Psoas muscle (tissue), 8 donors: ENCODE measurements around the gene RELT. TPM values are rescaled to one million over a fixed set of nuclear protein-coding genes. Genes with fewer than 3 reads are reported as not detected.
A peak's percentile ranks its signal among the peaks of the same experiment; 100 is the strongest.

ENCODE experiments used
- ATAC-seq, 4 donors: fragments of 200-7000 bp; cut with Tn5 transposase; one replicate each; pipeline ENCODE4 v1.9.1; 2020; ENCODE audit warnings: moderate library complexity in 3 of 4, mild to moderate bottlenecking in 2 of 4
- DNase-seq, 2 donors: peaks; one replicate each; pipeline ENCODE4 v3.0.0-alpha.2; 2020
- H3K27ac ChIP-seq: fragments of 200-600 bp; one replicate; pipeline ENCODE4 v1.8.0; 2022
- H3K27me3 ChIP-seq, 3 donors: fragments of 200-600 bp in 1 of 3; one replicate each; pipeline versions ENCODE4 v1.6.1 to v1.8.0; 2013 to 2022; ENCODE audit warnings: low read length in 2 of 3, mild to moderate bottlenecking in 2 of 3, moderate library complexity in 1 of 3; ENCODE audit not compliant: insufficient read depth in 3 of 3
- H3K36me3 ChIP-seq, 2 donors: fragments of 200-600 bp in 1 of 2; one replicate each; pipeline versions ENCODE4 v1.6.1 to v1.8.0; 2013 to 2022; ENCODE audit warnings: low read depth in 1 of 2, mild to moderate bottlenecking in 1 of 2, moderate library complexity in 1 of 2; ENCODE audit not compliant: insufficient read depth in 1 of 2
- H3K4me1 ChIP-seq: fragments of 200-600 bp; one replicate; pipeline ENCODE4 v1.8.0; 2022
- H3K4me3 ChIP-seq: fragments of 200-600 bp; one replicate; pipeline ENCODE4 v1.8.0; 2022; ENCODE audit warnings: mild to moderate bottlenecking
- H3K9me3 ChIP-seq: fragments of 200-600 bp; one replicate; pipeline ENCODE4 v1.8.0; 2022
- WGBS, 3 donors: extraction: QIAGEN DNeasy Blood & Tissue Kit; methylation state at CpG; one replicate each; pipeline versions ENCODE4 v1.1.6 to v1.1.7; 2013; 5-methylcytosine and 5-hydroxymethylcytosine counted together
- intact Hi-C, 2 donors: fragments of 100-400 bp; cut with DNase I; formaldehyde crosslinking; loops; one replicate each; pipeline versions ENCODE4 v1.11.0 to v1.14.2; 2022
- polyA plus RNA-seq, 3 donors: library from polyadenylated mRNA; stranded (reverse); fragments of 200-250 nt; gene quantifications; one replicate each; pipeline ENCODE4 v1.2.3, GENCODE V29; 2013
- total RNA-seq, 4 donors: library from RNA; stranded (reverse); fragmentation: NEBNext Ultra II Directional in 2 of 4; extraction: Animal tissue kit (Norgen Biotek cat#: 25700) in 2 of 4; gene quantifications; one replicate each; pipeline versions ENCODE4 v1.2.1 to v1.2.4, GENCODE V29; 2021 to 2023
- TF ChIP-seq, protein P1 (sequence below): fragments of 200-600 bp; IDR thresholded peaks from one replicate; pipeline ENCODE4 v1.8.0; 2022; ENCODE audit warnings: antibody characterized with exemption
- donor health status: healthy with polysubstance abuse.
- donor health status: DM: no; HTN: no; CAD: no; lungs with moderate emphysema.
- donor health status: Bipolar disorder and iron deficiency.
- donor health status: healthy.
- donor health status: DM: yes; HTN: yes; CAD: no.
- donor health status: DM: no; HTN: no; CAD: no.
- donor health status: DM: no; HTN: no; CAD: no.
- donor health status: DM: yes; HTN: yes; CAD: no.

RELT gene
- total and polyA plus RNA-seq, 7 donors, result 4.9 to 33.0 (median 15.5) TPM

DNA sequence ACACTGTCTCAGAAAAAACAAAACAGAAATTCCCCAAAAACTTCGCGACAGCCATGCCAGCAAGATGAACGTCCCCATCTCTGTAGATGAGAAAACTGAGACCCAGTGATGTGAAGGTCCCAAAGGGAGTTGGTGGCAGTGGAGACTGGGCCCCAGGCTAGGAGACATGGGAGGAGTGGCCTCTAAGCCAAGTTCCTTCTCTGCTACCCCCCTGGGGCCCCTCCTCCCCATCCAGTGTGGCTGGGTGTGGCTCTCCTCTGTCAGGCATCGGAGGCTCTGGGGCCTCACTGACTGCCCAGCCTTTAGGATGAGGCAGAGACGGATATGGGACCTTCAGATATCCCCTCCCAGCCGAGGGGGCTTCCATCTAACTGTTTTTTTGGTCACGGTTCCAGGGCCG is 9.8 kb downstream of the RELT start:
- TF ChIP-seq, protein P1, sequence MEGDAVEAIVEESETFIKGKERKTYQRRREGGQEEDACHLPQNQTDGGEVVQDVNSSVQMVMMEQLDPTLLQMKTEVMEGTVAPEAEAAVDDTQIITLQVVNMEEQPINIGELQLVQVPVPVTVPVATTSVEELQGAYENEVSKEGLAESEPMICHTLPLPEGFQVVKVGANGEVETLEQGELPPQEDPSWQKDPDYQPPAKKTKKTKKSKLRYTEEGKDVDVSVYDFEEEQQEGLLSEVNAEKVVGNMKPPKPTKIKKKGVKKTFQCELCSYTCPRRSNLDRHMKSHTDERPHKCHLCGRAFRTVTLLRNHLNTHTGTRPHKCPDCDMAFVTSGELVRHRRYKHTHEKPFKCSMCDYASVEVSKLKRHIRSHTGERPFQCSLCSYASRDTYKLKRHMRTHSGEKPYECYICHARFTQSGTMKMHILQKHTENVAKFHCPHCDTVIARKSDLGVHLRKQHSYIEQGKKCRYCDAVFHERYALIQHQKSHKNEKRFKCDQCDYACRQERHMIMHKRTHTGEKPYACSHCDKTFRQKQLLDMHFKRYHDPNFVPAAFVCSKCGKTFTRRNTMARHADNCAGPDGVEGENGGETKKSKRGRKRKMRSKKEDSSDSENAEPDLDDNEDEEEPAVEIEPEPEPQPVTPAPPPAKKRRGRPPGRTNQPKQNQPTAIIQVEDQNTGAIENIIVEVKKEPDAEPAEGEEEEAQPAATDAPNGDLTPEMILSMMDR, result no peak
- H3K36me3 ChIP-seq, result peaks cover 0 to 5% of the 10 kb centered on the region in 2 donors
- H3K9me3 ChIP-seq, result no peaks in the 10 kb centered on the region
- peak overlapping the region; percentile 66 for H3K27ac ChIP-seq
- peaks cover 92% of the 10 kb centered on the region for H3K4me1 ChIP-seq
- DNase-seq, result no peak
- H3K4me3 ChIP-seq, result no peak overlapping the region
- no peaks in the 10 kb centered on the region for H3K27me3 ChIP-seq
- intact Hi-C loops, result no loop called here
- WGBS, 3 donors, result 82 to 89% (median 87%) methylated on average over 8 of the region's 8 CpGs
- ATAC-seq, result no peak

DNA sequence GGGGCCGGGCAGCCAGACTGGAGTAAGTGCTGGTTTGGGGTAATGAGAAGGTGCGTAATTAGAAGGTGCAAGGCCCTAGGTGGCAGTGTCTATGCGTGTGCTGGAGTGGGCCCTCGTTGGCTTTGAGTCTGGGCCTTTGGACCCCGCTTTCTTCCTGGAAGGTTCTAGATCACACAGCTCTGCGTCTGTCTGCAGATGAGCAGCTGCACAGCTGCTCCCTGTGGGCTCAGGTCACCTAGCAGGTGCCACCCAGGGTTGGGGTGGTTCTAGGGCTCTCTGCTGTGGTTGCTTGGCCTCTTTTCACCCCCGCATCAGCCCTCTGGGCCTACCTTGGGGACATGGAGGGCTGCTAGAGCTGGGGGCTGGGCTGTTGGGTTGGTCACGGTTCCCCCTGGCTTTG is 10.3 kb downstream of the RELT start:
- Histone ChIP-seq H3K4me1 (peaks cover 87% of the 10 kb centered on the region), H3K36me3 (peaks cover 0 to 9% of the 10 kb centered on the region in 2 donors), H3K4me3 (no peak overlapping the region), H3K9me3 (no peaks in the 10 kb centered on the region), H3K27me3 (no peaks in the 10 kb centered on the region), H3K27ac (peak overlapping the region; percentile 66)
- ATAC-seq (no peak), DNase-seq (no peak)
- intact Hi-C loops, result no loop called here
- TF ChIP-seq, protein P1, result no peak
- WGBS, 3 donors, result 82 to 96% (median 86%) methylated on average over 5 to 8 of the region's 8 CpGs

DNA sequence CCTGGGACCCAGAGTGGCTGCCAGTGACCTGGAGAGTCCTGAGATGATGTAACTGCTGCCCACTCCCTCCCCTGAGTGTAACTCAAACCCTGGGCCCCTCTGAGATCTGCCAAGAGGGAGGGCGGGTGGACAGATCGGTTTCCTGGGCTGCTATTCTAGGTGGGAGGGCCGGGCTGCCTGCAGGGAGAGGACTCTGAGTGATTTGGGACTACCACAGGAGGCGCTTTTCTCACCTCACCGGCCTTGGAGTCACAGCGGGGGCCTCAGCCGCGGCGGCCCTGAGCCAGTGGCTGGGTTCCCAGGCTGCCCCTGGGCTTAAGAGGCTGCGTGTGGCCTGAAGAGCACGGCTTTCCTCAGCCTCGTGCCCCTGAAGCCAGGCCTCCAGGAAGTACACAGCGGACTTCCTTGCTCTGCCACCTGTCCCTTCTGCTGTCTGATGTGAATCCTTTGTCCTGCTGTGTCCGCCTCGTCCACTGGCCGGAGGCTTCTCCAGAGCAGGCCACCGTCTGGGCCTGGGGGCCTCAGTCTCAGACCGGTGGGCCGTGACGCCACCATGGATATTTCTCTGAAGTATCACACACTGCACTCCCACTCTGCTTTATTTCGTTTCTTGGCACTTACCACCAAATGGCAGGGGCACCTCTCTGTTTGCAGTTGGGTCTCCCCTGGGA is 11.5 kb downstream of the RELT start:
- no peaks in the 10 kb centered on the region for H3K9me3 ChIP-seq
- TF ChIP-seq, protein P1, result peak; percentile 18
- 43 to 50% (median 47%) methylated on average over 21 of the region's 21 CpGs for WGBS, 3 donors
- peak overlapping the region; percentile 66 for H3K27ac ChIP-seq
- peak; percentile 88 to 91 (median 90) for ATAC-seq
- intact Hi-C loops, result no loop called here
- H3K27me3 ChIP-seq, result no peaks in the 10 kb centered on the region
- peak overlapping the region; percentile 0 for H3K4me3 ChIP-seq
- peaks cover 0 to 19% of the 10 kb centered on the region in 2 donors for H3K36me3 ChIP-seq
- peaks cover 75% of the 10 kb centered on the region for H3K4me1 ChIP-seq
- DNase-seq, result peak; percentile 70 to 92

DNA sequence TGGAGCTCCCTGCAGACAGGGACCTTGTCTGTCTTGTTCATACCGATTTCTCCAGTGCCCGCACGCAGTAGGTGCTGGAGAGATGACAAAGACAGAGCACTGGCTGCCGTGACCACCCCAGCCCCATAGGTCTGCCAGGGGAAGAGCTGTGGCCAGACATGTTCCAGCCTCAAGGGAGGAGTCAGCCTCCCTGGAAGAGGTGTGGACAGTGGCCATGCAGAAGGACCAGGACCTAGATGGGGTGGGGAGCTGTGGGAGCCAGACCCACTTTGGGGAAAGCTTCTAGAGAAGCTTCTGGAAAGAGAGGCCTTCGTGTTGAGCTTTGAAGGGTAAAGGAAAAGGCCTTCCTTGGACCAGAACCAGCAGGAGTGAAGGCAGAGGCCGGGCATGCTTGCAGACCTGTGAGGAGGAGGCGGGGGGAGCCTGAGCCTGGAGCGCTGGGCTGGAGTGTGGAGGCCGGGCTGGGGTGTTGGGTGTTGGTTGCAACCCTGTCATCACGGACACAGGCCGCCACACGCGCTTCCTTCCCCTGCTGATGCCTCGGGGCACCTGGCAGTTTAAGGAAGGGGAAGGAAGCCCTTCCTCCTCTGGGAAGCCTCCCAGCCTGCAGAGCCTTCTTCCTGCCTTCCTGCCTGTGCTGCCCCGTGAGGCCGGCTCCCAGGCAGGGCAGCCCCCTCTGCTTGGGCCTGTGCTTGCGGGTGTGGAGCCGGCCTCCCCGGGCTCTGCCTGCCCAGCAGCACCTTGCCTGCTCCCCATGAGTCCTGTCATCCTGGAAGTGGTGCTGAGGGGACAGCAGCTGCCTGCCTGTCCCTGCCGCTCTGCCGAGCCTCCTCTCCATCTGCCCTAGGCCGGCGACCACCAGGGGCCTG is 12.3 kb downstream of the RELT start:
- Histone ChIP-seq H3K4me1 (peaks cover 73% of the 10 kb centered on the region), H3K36me3 (peaks cover 0 to 22% of the 10 kb centered on the region in 2 donors), H3K27me3 (no peaks in the 10 kb centered on the region), H3K9me3 (no peaks in the 10 kb centered on the region), H3K27ac (peak overlapping the region; percentile 66), H3K4me3 (peak overlapping the region; percentile 0)
- intact Hi-C loops, result no loop called here
- DNase-seq (peak; percentile 51 to 70), ATAC-seq (no peak)
- TF ChIP-seq, protein P1, result no peak
- WGBS, 3 donors, result 59 to 74% (median 72%) methylated on average over 20 to 23 of the region's 23 CpGs
